GM12872 (cell line): ENCODE results near the gene PRPS2.
A peak's percentile ranks its signal among the peaks of the same experiment; 100 is the strongest.

Experiments
- CTCF ChIP-seq: IDR thresholded peaks from 3 replicates; pipeline ENCODE4 v1.5.1; 2011; ENCODE audit warnings: low read depth, mild to moderate bottlenecking, low read length, moderate library complexity; ENCODE audit not compliant: insufficient read depth

The PRPS2 gene

GRCh38 chrX:12811658-12812057 lies 20.4 kb downstream of the PRPS2 start:
- TF ChIP-seq CTCF = no peak

DNA sequence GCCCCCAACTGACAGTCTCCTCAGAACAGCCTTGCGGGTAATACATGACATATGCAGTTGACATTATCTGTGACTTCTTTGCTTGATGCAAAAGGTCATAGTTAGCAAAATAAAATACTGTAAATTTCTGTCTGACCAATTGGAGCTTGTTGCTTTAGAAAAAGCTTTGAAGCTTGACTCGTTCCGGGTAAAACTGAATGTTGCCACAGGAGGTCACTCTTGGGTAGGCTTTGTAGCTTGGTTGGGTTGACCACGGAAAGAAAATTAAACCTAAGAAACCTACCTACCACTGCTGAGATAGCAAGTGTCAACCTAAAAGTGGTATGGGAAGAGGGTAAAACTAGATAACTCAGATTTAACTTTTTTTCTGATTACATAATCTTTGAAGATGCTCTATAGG lies 23.2 kb downstream of the PRPS2 start:
- TF ChIP-seq CTCF = peak; percentile 55; the same call in 2 of the 3 replicates

DNA sequence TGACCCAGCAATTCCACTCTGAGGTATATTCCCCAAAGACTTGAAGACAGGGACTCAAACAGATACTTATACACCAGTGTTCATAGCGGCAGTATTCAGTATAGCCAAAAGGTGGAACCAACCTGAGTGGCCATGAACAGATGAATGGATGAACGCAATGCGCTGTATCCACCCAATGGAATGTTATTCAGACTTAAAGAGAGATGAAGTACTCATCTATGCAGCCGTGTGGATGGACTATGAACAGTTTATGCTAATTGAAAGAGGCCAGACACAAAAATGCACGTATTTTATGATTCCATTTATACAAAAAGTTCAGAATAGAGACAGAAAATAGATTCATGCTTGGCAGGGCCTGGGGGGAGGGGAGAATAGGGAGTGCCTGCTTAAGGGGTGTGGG lies 26.3 kb downstream of the PRPS2 start:
- TF ChIP-seq CTCF = no peak

DNA sequence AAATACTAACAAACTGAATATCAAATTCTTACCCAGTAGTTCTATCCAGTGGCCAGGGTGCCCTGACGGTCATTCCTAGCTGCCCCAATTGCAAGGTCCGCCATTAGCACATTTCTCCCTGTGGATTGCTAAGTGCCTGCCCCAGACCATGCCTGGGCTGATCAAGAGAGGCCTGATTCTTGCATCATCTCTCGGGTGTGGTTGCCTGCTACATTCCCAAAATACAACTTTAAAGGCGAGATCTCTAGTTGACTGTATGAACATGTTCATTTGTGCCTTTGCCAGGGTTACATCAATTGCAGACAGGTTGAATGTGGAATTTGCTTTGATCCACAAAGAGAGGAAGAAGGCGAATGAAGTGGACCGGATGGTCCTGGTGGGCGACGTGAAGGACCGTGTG lies 28.0 kb downstream of the PRPS2 start:
- no peak for TF ChIP-seq CTCF

- TF ChIP-seq CTCF = no peak
Observed at GRCh38 chrX:12820737-12821136, 29.5 kb downstream of the PRPS2 start.

- TF ChIP-seq CTCF = 0 out of 3 replicates have a peak, but pooled peaks have one; percentile 10
Observed at GRCh38 chrX:12824944-12825343, 33.7 kb downstream of the PRPS2 start.

DNA sequence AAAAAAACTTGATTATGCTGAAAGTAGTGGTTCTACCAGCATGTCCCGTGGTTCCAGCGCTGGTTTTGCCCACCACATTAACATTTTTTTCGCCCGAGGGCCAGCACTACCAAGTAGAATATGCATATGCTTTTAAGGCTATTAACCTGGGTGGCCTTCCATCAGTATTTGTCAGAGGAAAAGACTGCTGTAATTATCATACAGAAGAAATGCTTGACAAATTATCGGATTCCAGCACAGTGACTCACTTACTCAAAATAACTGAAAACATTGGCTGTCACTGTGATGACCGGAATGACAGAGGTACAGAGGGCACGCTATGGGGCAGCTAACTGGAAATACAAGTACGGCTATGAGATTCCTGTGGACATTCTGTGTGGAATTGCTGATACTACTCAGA lies 34.6 kb downstream of the PRPS2 start:
- TF ChIP-seq CTCF = no peak
